NCI-H748 (cell line): ENCODE measurements around the gene SORL1-AS1.

ENCODE experiments used
- DNase-seq: peaks from one replicate; lab custom pipeline; 2025; ENCODE audit not compliant: unreplicated experiment; lab: John Stamatoyannopoulos, UW

Gene SORL1-AS1

GRCh38 chr11:121453589-121454299 lies 977 bp upstream of the SORL1-AS1 start:
- DNase-seq, result no peak

GRCh38 chr11:121451986-121452608 lies 670 bp downstream of the SORL1-AS1 start, which contains the start of gene SORL1:
Gene SORL1, plus strand, starts transcription at chr11:121452314. Its CDS starts 18 bp downstream, at chr11:121452332.
- peak; percentile 76 for DNase-seq

- DNase-seq, result peak; percentile 56
Observed at GRCh38 chr11:121451178-121451985, 1.4 kb downstream of the SORL1-AS1 start.

- no peak for DNase-seq
Observed at GRCh38 chr11:121450401-121450800, 2.4 kb downstream of the SORL1-AS1 start.

- DNase-seq, result no peak
Observed at GRCh38 chr11:121449626-121450025, 3.1 kb downstream of the SORL1-AS1 start.

- DNase-seq, result no peak
Observed at GRCh38 chr11:121449123-121449522, 3.6 kb downstream of the SORL1-AS1 start.

GRCh38 chr11:121448431-121448941 lies 4.3 kb downstream of the SORL1-AS1 start:
- no peak for DNase-seq

- DNase-seq, result no peak
Observed at GRCh38 chr11:121448011-121448410, 4.8 kb downstream of the SORL1-AS1 start.

- DNase-seq, result peak; percentile 9
Observed at GRCh38 chr11:121446752-121447156, 6.0 kb downstream of the SORL1-AS1 start.

GRCh38 chr11:121445071-121445768 lies 7.5 kb downstream of the SORL1-AS1 start:
- no peak for DNase-seq

GRCh38 chr11:121444526-121444925 lies 8.2 kb downstream of the SORL1-AS1 start:
- DNase-seq, result no peak

GRCh38 chr11:121443688-121444275 lies 9.0 kb downstream of the SORL1-AS1 start:
- no peak for DNase-seq

GRCh38 chr11:121441521-121441920 lies 11.2 kb downstream of the SORL1-AS1 start:
- no peak for DNase-seq

- DNase-seq, result no peak
Observed at GRCh38 chr11:121439759-121440158, 13.0 kb downstream of the SORL1-AS1 start.

GRCh38 chr11:121439337-121439736 lies 13.4 kb downstream of the SORL1-AS1 start:
- DNase-seq, result no peak

GRCh38 chr11:121437686-121438078 lies 15.1 kb downstream of the SORL1-AS1 start:
- no peak for DNase-seq

GRCh38 chr11:121437018-121437685 lies 15.6 kb downstream of the SORL1-AS1 start:
- DNase-seq, result no peak

GRCh38 chr11:121435551-121436511 lies 16.9 kb downstream of the SORL1-AS1 start:
- DNase-seq, result no peak

GRCh38 chr11:121435132-121435531 lies 17.6 kb downstream of the SORL1-AS1 start:
- no peak for DNase-seq
